T-helper 1 cell treated with Interleukin-12 subunit alpha and Interleukin-12 subunit beta and Interleukin-4 antibody, amounts not matched to agents 30 ng/mL and 1 ng/mL, for 36 hours (primary cell): ENCODE measurements around the gene FGF12. TPM values are rescaled to one million over a fixed set of nuclear protein-coding genes. Genes with fewer than 3 reads are reported as not detected.
"Not testable (repeated sequence)": the region's sequence is repeated elsewhere in the genome, so short reads cannot be mapped to it uniquely, and the experiment has no call there.

Experiments
- intact Hi-C: fragments of 100-400 bp; cut with micrococcal nuclease; formaldehyde crosslinking; loops from one replicate; pipeline ENCODE4 v1.15.1; 2024
- total RNA-seq: library from RNA; stranded (reverse); gene quantifications from 2 replicates; pipeline ENCODE4 v1.2.3, GENCODE V29; 2022

Gene FGF12
- total RNA-seq = 0.56 TPM in 1 of 2 replicates, not detected in the other

GRCh38 chr3:192727032-192727847 lies at the start of gene FGF12:
Gene FGF12 (minus strand): TSS chr3:192727541.
- intact Hi-C loops = no loop called here

GRCh38 chr3:192774341-192774740 lies 47.0 kb upstream of the FGF12 start:
- intact Hi-C loops = not testable (repeated sequence)

GRCh38 chr3:192772240-192772894 lies 45.0 kb upstream of the FGF12 start:
- intact Hi-C loops = no loop called here

- intact Hi-C loops = no loop called here
Observed at GRCh38 chr3:192758654-192759053, 31.3 kb upstream of the FGF12 start.

- intact Hi-C loops = no loop called here
Observed at GRCh38 chr3:192751148-192751547, 23.8 kb upstream of the FGF12 start.

GRCh38 chr3:192750201-192750600 lies 22.9 kb upstream of the FGF12 start:
- intact Hi-C loops = no loop called here

GRCh38 chr3:192747746-192748145 lies 20.4 kb upstream of the FGF12 start:
- intact Hi-C loops = no loop called here

GRCh38 chr3:192747145-192747544 lies 19.8 kb upstream of the FGF12 start:
- intact Hi-C loops = no loop called here

- intact Hi-C loops = no loop called here
Observed at GRCh38 chr3:192745150-192745549, 17.8 kb upstream of the FGF12 start.

- intact Hi-C loops = not testable (repeated sequence)
Observed at GRCh38 chr3:192744604-192745003, 17.3 kb upstream of the FGF12 start.

GRCh38 chr3:192737506-192737905 lies 10.2 kb upstream of the FGF12 start:
- intact Hi-C loops = no loop called here

GRCh38 chr3:192731233-192731632 lies 3.9 kb upstream of the FGF12 start:
- intact Hi-C loops = no loop called here

- intact Hi-C loops = no loop called here
Observed at GRCh38 chr3:192726385-192726784, 956 bp downstream of the FGF12 start.

- intact Hi-C loops = no loop called here
Observed at GRCh38 chr3:192719964-192720363, 7.4 kb downstream of the FGF12 start.

- intact Hi-C loops = no loop called here
Observed at GRCh38 chr3:192718156-192718555, 9.2 kb downstream of the FGF12 start.

GRCh38 chr3:192715126-192715525 lies 12.2 kb downstream of the FGF12 start:
- intact Hi-C loops = no loop called here

GRCh38 chr3:192711126-192711525 lies 16.2 kb downstream of the FGF12 start:
- intact Hi-C loops = not testable (repeated sequence)

- intact Hi-C loops = no loop called here
Observed at GRCh38 chr3:192710366-192710765, 17.0 kb downstream of the FGF12 start.

- intact Hi-C loops = no loop called here
Observed at GRCh38 chr3:192706272-192706671, 21.1 kb downstream of the FGF12 start.

GRCh38 chr3:192700885-192701284 lies 26.5 kb downstream of the FGF12 start:
- intact Hi-C loops = no loop called here

GRCh38 chr3:192696943-192697587 lies 30.3 kb downstream of the FGF12 start:
- intact Hi-C loops = no loop called here

- intact Hi-C loops = no loop called here
Observed at GRCh38 chr3:192687488-192688152, 39.7 kb downstream of the FGF12 start.
